Keratinocyte (primary cell): ENCODE data around the gene BANP. TPM values are rescaled to one million over a fixed set of nuclear protein-coding genes. Genes with fewer than 3 reads are reported as not detected.

Experiments used
- DNase-seq: peaks from one replicate; pipeline ENCODE4 v3.0.0-alpha.2; 2011; ENCODE audit warnings: low read depth, missing footprints, low spot score
- FAIRE-seq: peaks from 2 replicates; lab custom pipeline; 2011; peaks lifted over from hg19 to GRCh38; lab: Jason Lieb, UNC
- H2AFZ ChIP-seq: 2 replicates; pipeline ENCODE4 v1.6.0; 2012; ENCODE audit warnings: low read length, control low read depth, inconsistent platforms; ENCODE audit not compliant: control insufficient read depth
- H3K27ac ChIP-seq: 2 replicates; pipeline ENCODE4 v1.5.1; 2011; ENCODE audit warnings: low read length; ENCODE audit not compliant: control insufficient read depth, insufficient read depth
- H3K27me3 ChIP-seq: 3 replicates; pipeline ENCODE4 v1.6.0; 2011; ENCODE audit warnings: low read length; ENCODE audit not compliant: control insufficient read depth, insufficient read depth; ENCODE audit errors: extremely low read depth
- H3K36me3 ChIP-seq, 2 experiments: 2 replicates in 1 of 2; 3 replicates in 1 of 2; pipeline ENCODE4 v1.5.1; 2011; ENCODE audit warnings: low read length in 2 of 2, mild to moderate bottlenecking in 1 of 2; ENCODE audit not compliant: control insufficient read depth in 2 of 2, insufficient read depth in 2 of 2; ENCODE audit errors: extremely low read depth in 1 of 2
- H3K4me1 ChIP-seq: 3 replicates; pipeline ENCODE4 v1.5.1; 2011; ENCODE audit warnings: low read length; ENCODE audit not compliant: control insufficient read depth, insufficient read depth; ENCODE audit errors: extremely low read depth
- H3K4me2 ChIP-seq: 3 replicates; pipeline ENCODE4 v1.6.0; 2011; ENCODE audit warnings: low read depth, low read length; ENCODE audit not compliant: control insufficient read depth, insufficient read depth; ENCODE audit errors: extremely low read depth
- H3K4me3 ChIP-seq, 3 experiments: fragments of 200-600 bp in 1 of 3; sonication (generic) in 1 of 3; 2 replicates in 2 of 3; 3 replicates in 1 of 3; pipeline ENCODE4 v1.5.1; 2011 to 2016; ENCODE audit warnings: low read length in 3 of 3, mild to moderate bottlenecking in 3 of 3, control low read depth in 2 of 3, inconsistent platforms in 1 of 3, low read depth in 1 of 3, mixed read lengths in 1 of 3, mixed run types in 1 of 3, moderate library complexity in 1 of 3; ENCODE audit not compliant: control insufficient read depth in 2 of 3, insufficient read depth in 2 of 3; ENCODE audit errors: extremely low read depth in 1 of 3
- H3K79me2 ChIP-seq: 2 replicates; pipeline ENCODE4 v1.6.0; 2012; ENCODE audit warnings: low read length; ENCODE audit not compliant: control insufficient read depth, insufficient read depth
- H3K9ac ChIP-seq: 3 replicates; pipeline ENCODE4 v1.6.0; 2011; ENCODE audit warnings: low read length; ENCODE audit not compliant: control insufficient read depth, insufficient read depth; ENCODE audit errors: extremely low read depth
- H3K9me1 ChIP-seq: 3 replicates; pipeline ENCODE4 v1.6.0; 2011; ENCODE audit warnings: low read length; ENCODE audit not compliant: control insufficient read depth, insufficient read depth; ENCODE audit errors: extremely low read depth
- H3K9me3 ChIP-seq: 2 replicates; pipeline ENCODE4 v1.5.1; 2012; ENCODE audit warnings: low read depth, low read length; ENCODE audit not compliant: control insufficient read depth
- H4K20me1 ChIP-seq: 3 replicates; pipeline ENCODE4 v1.6.0; 2011; ENCODE audit warnings: low read length; ENCODE audit not compliant: control insufficient read depth, insufficient read depth; ENCODE audit errors: extremely low read depth
- EZH2 ChIP-seq: IDR thresholded peaks from one replicate; pipeline ENCODE4 v1.6.1; 2012; ENCODE audit warnings: inconsistent platforms, mild to moderate bottlenecking, low read length, moderate library complexity
- dilution Hi-C: fragments of 300-500 bp; cut with MboI; formaldehyde crosslinking; loops from one replicate; pipeline ENCODE4 v1.7.0; 2020; ENCODE audit warnings: low sequenced_read_pairs; ENCODE audit not compliant: extremely low pct_ligation_motif_present
- polyA plus RNA-seq, 5 experiments: library from polyadenylated mRNA; depleted of rRNA in 3 of 5; stranded (reverse) in 3 of 5; stranded (forward) in 1 of 5; unstranded in 1 of 5; fragments of >200 nt; gene quantifications; 1 replicate in 1 of 5; 2 replicates in 3 of 5; 3 replicates in 1 of 5; pipeline versions ENCODE4 v1.2.1 to v1.2.3, GENCODE V29; 2011 to 2012; ENCODE audit warnings: missing spikeins in 2 of 5, low read depth in 1 of 5, low replicate concordance in 1 of 5
- TF ChIP-seq, protein P1 (sequence below), 3 experiments: IDR thresholded peaks in 1 of 3; conservative IDR thresholded peaks in 1 of 3; optimal IDR thresholded peaks in 1 of 3; 2 replicates in 2 of 3; 3 replicates in 1 of 3; pipeline versions ENCODE3 to v1.5.1; 2011; ENCODE audit warnings: low read length in 3 of 3, mild to moderate bottlenecking in 3 of 3, moderate library complexity in 2 of 3, control low read depth in 1 of 3, inconsistent platforms in 1 of 3; ENCODE audit not compliant: insufficient read depth in 2 of 3; ENCODE audit errors: extremely low read depth in 1 of 3

The BANP gene
- polyA plus RNA-seq, 1 donor (not counting 4 experiments of a cell fraction or from before 2014, with no cell fraction given) = 10.8 TPM

DNA sequence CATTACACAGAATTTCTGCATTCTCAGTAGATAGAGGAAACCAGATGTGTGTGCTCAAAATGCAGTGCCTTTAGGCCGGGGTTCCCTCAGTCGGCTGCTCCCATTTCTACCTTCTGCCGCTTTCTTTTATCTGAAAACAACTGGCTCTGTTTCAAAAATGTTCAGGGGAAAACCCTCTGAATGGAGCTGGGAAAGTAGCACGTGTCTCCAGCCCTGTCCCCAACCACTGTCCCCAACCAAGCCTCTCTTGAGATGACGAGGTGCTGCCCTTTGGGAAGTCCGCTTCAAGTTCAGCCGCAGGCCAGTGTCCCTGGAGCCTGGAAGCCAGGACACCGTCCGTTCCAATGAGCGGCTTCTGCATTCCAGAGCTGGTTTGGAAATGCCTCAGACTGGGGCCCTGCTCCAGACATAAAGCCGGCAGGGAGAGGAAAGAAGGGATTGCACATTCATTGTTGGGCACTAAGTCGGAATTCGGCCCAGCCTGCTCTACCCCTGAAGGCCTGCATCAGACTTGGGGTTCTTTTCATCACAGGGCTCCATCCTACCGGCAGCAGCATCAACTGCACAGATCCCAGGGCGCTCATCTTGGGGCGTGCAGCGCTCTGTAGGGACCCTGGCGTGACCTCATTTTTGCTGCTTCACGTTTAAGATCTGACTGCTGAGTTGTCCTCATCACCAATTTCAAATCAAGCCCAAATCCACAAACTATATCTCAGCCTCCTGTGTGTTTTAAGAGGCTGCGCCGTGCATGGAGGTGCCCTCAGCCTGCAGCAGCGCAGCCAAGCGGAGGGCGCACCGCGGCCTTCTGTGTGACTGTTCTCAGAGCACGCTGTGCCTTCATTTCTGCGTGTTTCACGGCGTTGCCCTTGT, 111.3 kb downstream of the BANP start:
- Histone ChIP-seq H3K4me1 (no peaks in the 10 kb centered on the region), H3K4me3 (no peak overlapping the region), H3K9me3 (no peaks in the 10 kb centered on the region), H3K36me3 (peaks cover 3 to 24% of the 10 kb centered on the region in 2 experiments), H3K4me2 (no peak overlapping the region), H3K27ac (no peak overlapping the region), H3K9me1 (no peaks in the 10 kb centered on the region), H2AFZ (no peak overlapping the region), H3K9ac (no peak overlapping the region), H3K79me2 (no peaks in the 10 kb centered on the region), H3K27me3 (no peaks in the 10 kb centered on the region), H4K20me1 (peaks cover 2% of the 10 kb centered on the region)
- DNase-seq (no peak), FAIRE-seq (no peak)
- TF ChIP-seq, protein P1, sequence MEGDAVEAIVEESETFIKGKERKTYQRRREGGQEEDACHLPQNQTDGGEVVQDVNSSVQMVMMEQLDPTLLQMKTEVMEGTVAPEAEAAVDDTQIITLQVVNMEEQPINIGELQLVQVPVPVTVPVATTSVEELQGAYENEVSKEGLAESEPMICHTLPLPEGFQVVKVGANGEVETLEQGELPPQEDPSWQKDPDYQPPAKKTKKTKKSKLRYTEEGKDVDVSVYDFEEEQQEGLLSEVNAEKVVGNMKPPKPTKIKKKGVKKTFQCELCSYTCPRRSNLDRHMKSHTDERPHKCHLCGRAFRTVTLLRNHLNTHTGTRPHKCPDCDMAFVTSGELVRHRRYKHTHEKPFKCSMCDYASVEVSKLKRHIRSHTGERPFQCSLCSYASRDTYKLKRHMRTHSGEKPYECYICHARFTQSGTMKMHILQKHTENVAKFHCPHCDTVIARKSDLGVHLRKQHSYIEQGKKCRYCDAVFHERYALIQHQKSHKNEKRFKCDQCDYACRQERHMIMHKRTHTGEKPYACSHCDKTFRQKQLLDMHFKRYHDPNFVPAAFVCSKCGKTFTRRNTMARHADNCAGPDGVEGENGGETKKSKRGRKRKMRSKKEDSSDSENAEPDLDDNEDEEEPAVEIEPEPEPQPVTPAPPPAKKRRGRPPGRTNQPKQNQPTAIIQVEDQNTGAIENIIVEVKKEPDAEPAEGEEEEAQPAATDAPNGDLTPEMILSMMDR (optimal IDR thresholded peaks at IDR 0.05 in 1 of 3, IDR thresholded peaks at IDR 0.05 in 1 of 3, conservative IDR thresholded peaks at IDR 0.05 in 1 of 3; ENCODE audit: extremely low read depth in 1 of 3, insufficient read depth in 2 of 3, low read length in 3 of 3) = no peak
- TF ChIP-seq EZH2 = no peak
- dilution Hi-C loops = no loop called here

DNA sequence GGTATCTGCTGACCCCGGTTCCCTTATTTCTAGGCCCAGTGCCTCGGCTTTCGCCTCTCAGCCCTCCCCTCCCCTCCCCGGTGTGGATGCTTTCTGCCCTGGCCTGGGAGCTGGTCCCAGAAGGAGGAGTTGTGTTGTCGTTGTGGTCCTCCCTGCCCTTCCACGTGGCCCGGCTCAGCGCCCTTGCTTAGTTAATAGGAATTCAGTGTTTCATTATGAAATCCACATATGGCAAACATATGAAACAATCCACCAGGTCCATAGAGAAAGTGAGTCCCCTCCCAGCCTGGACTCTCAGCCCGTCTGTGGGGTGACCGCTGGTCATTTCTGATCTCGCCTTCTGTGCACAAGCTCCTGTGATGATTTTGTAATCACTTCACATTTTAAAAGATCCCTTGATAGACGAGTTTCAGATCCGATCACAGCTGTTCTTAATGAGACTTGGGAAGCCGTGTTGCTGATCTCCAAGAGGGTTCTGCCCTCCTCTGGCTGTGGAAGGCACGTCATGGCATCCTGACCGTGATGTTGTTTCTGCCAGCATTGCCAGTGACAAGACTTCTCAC, 112.1 kb downstream of the BANP start:
- Histone ChIP-seq H3K9me1 (no peaks in the 10 kb centered on the region), H3K4me2 (no peak overlapping the region), H4K20me1 (peaks cover 2% of the 10 kb centered on the region), H3K9me3 (no peaks in the 10 kb centered on the region), H3K4me1 (no peaks in the 10 kb centered on the region), H3K4me3 (no peak overlapping the region), H3K9ac (no peak overlapping the region), H3K27ac (no peak overlapping the region), H3K36me3 (peaks cover 3 to 23% of the 10 kb centered on the region in 2 experiments), H3K27me3 (no peaks in the 10 kb centered on the region), H3K79me2 (no peaks in the 10 kb centered on the region), H2AFZ (no peak overlapping the region)
- DNase-seq = no peak
- no peak for FAIRE-seq
- dilution Hi-C loops = no loop called here
- TF ChIP-seq EZH2 = no peak
- TF ChIP-seq, protein P1 (optimal IDR thresholded peaks at IDR 0.05 in 1 of 3, IDR thresholded peaks at IDR 0.05 in 1 of 3, conservative IDR thresholded peaks at IDR 0.05 in 1 of 3; ENCODE audit: extremely low read depth in 1 of 3, insufficient read depth in 2 of 3, low read length in 3 of 3) = peak in 1 of 3 experiments; percentile 9
